ENCODE data around the gene SMAD3.

Gene SMAD3

DNA sequence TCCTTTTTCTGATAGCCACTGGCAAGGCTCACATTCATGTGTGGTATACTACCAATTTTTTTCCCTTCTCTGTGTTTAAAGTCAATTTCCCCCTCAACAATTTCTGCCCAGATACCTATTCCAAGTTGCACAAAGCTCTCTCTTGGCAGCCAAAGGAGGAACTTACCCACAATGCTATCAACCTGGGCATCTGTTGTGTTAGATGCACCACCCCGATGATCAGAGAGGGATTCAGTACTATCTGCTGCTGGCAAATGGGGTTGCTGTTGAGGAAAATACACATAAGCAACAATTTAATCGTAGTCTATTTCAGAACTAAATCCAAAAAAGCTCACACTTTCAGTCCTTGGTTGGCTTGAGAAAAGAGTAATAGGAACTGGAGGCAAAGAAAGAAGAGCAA lies 143.0 kb downstream of the SMAD3 start:
- no peak for DNase-seq

DNA sequence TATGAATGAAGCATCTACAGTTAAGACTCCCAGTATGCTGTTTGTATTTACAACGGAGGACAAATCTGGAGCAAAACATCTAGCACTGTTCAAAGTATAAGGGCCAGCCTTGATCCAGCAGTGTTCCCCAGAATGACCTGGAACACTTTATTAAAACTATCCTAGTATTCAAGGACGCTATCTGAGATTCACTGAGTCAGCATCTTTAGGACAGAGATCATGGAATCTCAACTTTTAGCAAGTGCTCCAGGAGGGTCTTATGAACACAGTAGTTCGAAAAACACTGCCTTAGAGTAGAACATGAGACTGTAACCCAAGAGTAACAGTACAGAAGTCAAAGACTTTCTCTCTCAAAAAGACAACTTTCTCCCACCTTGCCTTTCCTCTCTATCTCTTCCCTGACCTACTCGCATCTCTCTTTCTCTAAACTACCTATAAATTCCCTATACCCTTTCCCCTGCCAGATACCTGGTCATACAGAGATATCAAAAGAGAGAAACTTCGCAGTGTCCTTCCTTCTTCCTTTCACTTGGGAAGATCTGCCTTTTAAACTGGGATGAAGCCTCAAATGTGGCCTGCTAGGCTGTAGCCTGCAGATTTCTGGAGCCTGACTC lies 145.3 kb downstream of the SMAD3 start:
- DNase-seq = no peak

DNA sequence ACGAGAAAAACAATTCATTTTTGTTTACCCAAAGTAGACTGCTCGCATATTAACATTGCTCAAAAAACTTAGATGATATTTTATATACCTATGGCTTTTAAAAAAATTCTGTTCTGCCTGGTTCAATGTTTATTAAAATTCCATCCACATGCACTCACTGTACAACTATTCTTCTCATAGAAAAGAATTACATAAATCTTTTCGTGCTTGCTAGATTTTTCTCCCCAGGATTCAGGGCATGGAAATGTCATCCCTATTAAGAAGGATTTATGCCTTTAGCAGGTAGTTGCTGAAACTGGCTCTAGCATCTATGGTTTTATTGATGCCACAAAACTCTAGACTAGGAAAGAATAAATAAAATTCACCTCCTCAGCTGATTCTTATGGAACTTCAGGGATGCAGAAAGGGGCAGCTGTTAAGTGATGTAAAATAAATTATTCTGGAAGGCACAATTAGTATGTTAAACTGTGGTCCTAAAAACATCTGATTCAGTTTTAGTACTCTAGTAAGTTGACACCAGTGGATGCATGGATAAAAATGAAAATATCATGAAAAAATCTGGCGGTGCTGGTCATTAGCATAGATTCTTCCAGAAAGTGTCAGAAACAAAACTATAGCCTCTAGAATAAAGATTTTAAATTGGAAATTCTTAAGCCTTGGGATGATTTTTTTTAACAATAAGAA lies 147.4 kb downstream of the SMAD3 start:
- DNase-seq = no peak

GRCh38 chr15:67215102-67215501 lies 149.7 kb downstream of the SMAD3 start:
- DNase-seq = no peak

DNA sequence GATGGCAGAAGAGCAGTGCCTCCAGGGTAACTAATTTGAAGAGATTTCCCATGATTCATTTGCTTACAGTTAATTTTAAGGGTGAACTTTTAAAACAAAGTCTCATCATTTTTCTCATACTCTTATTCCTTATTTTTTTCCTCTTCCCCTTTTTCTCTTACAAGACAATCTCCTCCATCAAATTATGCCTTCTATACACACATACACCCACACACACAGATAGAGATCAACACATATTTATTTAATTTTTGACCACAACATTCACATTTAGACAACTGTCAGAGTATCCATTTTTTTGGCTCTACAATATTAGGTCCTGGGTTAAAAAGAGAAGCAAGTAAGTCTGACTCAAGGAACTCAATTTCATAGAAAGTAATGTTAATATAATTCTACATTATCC lies 151.5 kb downstream of the SMAD3 start:
- no peak for DNase-seq

GRCh38 chr15:67218428-67218827 lies 153.0 kb downstream of the SMAD3 start:
- DNase-seq = no peak

DNA sequence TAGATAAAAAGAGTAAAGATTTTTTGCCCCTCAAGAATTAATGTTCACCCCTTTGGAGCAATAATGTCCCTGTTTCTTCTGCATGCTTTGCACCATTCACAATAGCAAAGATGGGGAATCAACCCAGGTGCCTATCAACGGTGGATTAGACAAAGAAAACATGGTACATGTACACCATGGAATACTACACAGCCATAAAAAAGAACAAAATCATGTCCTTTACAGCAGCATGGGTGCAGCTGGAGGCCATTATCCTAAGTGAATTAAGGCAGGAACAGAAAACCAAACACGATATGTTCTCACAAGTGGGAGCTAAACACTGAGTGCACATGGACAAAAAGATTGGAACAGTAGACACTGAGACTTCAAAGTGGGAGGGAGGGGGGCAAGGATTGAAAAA lies 153.9 kb downstream of the SMAD3 start:
- no peak for DNase-seq

- DNase-seq = no peak
Observed at GRCh38 chr15:67224889-67225288, 159.5 kb downstream of the SMAD3 start.

DNA sequence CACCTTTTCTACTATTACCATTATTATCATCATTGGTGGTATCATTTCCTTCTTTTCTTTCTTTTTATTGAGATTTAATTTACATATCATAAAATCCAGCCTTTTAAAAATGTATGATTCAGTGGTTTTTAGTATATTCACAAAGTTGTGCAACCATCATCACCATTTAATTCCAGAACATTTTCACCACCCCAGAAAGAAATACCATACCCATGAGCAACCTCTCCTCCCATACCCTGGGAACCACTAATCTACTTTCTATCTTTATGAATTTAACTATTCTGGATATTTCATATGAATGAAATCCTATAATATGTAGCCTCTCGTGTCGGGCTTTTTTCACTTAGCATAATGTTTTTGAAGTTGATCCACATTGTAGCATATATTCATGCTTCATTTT lies 159.9 kb downstream of the SMAD3 start:
- no peak for DNase-seq

DNA sequence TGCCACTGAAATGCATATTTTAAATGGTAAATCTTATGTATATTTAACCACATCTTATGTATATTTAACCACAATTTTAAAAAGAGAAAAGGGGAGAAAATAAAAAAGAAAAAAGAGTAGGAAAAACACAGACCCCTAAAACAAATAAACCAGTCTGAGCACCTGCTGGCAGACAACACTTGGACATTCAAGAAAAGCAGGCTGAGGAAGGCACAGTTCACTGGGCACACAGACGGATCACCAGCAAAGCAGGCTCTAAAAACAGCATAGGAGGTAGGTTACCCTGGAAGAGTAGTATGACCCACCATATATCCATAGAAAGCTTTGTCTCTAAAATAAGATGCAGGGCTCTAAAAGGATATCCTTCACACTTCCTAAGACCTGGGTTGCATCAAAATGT lies 162.0 kb downstream of the SMAD3 start:
- no peak for DNase-seq

- DNase-seq = no peak
Observed at GRCh38 chr15:67227846-67228245, 162.4 kb downstream of the SMAD3 start.

GRCh38 chr15:67228286-67228685 lies 162.9 kb downstream of the SMAD3 start:
- no peak for DNase-seq

- no peak for DNase-seq
Observed at GRCh38 chr15:67230504-67230903, 165.1 kb downstream of the SMAD3 start.

- DNase-seq = no peak
Observed at GRCh38 chr15:67232591-67232990, 167.2 kb downstream of the SMAD3 start.

- DNase-seq = no peak
Observed at GRCh38 chr15:67240235-67241131, 175.1 kb downstream of the SMAD3 start.

- DNase-seq = no peak
Observed at GRCh38 chr15:67241132-67241855, 175.9 kb downstream of the SMAD3 start.

DNA sequence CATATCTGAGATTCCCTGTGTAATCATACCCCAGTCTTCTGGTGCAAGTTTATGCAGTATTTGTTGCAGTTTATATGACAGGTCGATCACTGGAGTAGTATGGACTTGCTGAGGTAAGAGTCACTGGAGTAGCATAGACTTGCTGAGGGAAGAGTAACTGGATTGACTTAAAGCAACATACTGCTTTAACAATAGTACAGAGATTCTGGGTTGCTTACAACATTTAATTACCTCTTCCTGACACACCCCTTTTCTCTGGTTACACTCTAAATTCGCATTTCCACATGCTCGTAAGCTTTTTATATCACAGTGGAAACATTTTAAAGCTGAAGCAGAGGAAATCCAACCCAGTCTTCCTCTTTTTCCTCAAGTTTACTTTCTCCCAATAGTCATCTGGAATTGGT lies 177.3 kb downstream of the SMAD3 start:
- DNase-seq = no peak

Measured in DMS153 (cell line).